ENCODE measurements around the gene FOXQ1.
"Not testable (repeated sequence)": the region's sequence is repeated elsewhere in the genome, so short reads cannot be mapped to it uniquely, and the experiment has no call there.

Gene FOXQ1

GRCh38 chr6:1322156-1322555, 10.3 kb downstream of the FOXQ1 start:
- no peak for DNase-seq (ENCODE audit: low spot score)

- DNase-seq (ENCODE audit: low spot score): no peak
Measured at GRCh38 chr6:1322696-1323219, 10.9 kb downstream of the FOXQ1 start.

- DNase-seq (ENCODE audit: low spot score): no peak
Measured at GRCh38 chr6:1324936-1325335, 13.0 kb downstream of the FOXQ1 start.

GRCh38 chr6:1325461-1326309, 13.8 kb downstream of the FOXQ1 start:
- no peak for DNase-seq (ENCODE audit: low spot score)

GRCh38 chr6:1326535-1327121, 14.7 kb downstream of the FOXQ1 start:
- no peak for DNase-seq (ENCODE audit: low spot score)

GRCh38 chr6:1327630-1328029, 15.7 kb downstream of the FOXQ1 start:
- no peak for DNase-seq (ENCODE audit: low spot score)

- DNase-seq (ENCODE audit: low spot score): no peak
Measured at GRCh38 chr6:1328129-1328800, 16.4 kb downstream of the FOXQ1 start.

GRCh38 chr6:1329708-1330107, 17.8 kb downstream of the FOXQ1 start:
- no peak for DNase-seq (ENCODE audit: low spot score)

- DNase-seq (ENCODE audit: low spot score): no peak
Measured at GRCh38 chr6:1334684-1335083, 22.8 kb downstream of the FOXQ1 start.

GRCh38 chr6:1335367-1336037, 23.6 kb downstream of the FOXQ1 start:
- no peak for DNase-seq (ENCODE audit: low spot score)

GRCh38 chr6:1336246-1336843, 24.4 kb downstream of the FOXQ1 start:
- no peak for DNase-seq (ENCODE audit: low spot score)

- no peak for DNase-seq (ENCODE audit: low spot score)
Measured at GRCh38 chr6:1337791-1338190, 25.9 kb downstream of the FOXQ1 start.

GRCh38 chr6:1346101-1346500, 34.2 kb downstream of the FOXQ1 start:
- DNase-seq (ENCODE audit: low spot score): no peak

GRCh38 chr6:1346558-1347091, 34.7 kb downstream of the FOXQ1 start:
- no peak for DNase-seq (ENCODE audit: low spot score)

- DNase-seq (ENCODE audit: low spot score): no peak
Measured at GRCh38 chr6:1347161-1347560, 35.3 kb downstream of the FOXQ1 start.

- no peak for DNase-seq (ENCODE audit: low spot score)
Measured at GRCh38 chr6:1348675-1349074, 36.8 kb downstream of the FOXQ1 start.

- DNase-seq (ENCODE audit: low spot score): no peak
Measured at GRCh38 chr6:1349655-1350054, 37.8 kb downstream of the FOXQ1 start.

GRCh38 chr6:1351381-1352008, 39.6 kb downstream of the FOXQ1 start:
- DNase-seq (ENCODE audit: low spot score): no peak

GRCh38 chr6:1355068-1355467, 43.2 kb downstream of the FOXQ1 start:
- not testable (repeated sequence) for DNase-seq (ENCODE audit: low spot score)

GRCh38 chr6:1361717-1362116, 49.8 kb downstream of the FOXQ1 start:
- not testable (repeated sequence) for DNase-seq (ENCODE audit: low spot score)

- DNase-seq (ENCODE audit: low spot score): no peak
Measured at GRCh38 chr6:1362643-1363042, 50.7 kb downstream of the FOXQ1 start.

Data from hepatic stellate cell (primary cell).